Measurements from ENCODE around the gene DENND5A. TPM values are rescaled to one million over a fixed set of nuclear protein-coding genes. Genes with fewer than 3 reads are reported as not detected.

Gene DENND5A
- total and polyA plus RNA-seq, 9 of the 15 experiments (the other 6 are each of a cell fraction or from before 2014, with no cell fraction given): 11.7 to 130 (median 46.3) TPM

GRCh38 chr11:9253086-9253485, 12.1 kb downstream of the DENND5A start:
- Histone ChIP-seq H3K36me3 (ENCODE audit: control insufficient read depth, insufficient read depth, low read length) (peaks cover 14% of the 10 kb centered on the region; the same call in 2 of the 3 replicates), H3K4me1 (replicated peaks in 1 of 2; ENCODE audit: control insufficient read depth in 2 of 2, insufficient read depth in 2 of 2, low read length in 2 of 2) (peaks cover 0 to 3% of the 10 kb centered on the region in 2 experiments; a peak in 3 of 5 replicates), H2AFZ (ENCODE audit: low read depth, low read length) (no peak overlapping the region), H3K4me3 (no peak overlapping the region), H4K20me1 (replicated peaks; ENCODE audit: control insufficient read depth, insufficient read depth, low read length) (no peaks in the 10 kb centered on the region), H3K9me1 (ENCODE audit: control insufficient read depth, insufficient read depth, low read length) (no peaks in the 10 kb centered on the region), H3K9ac (ENCODE audit: insufficient read depth in 1 of 2, low read depth in 2 of 2, low read length in 2 of 2) (no peak overlapping the region), H3K79me2 (ENCODE audit: control insufficient read depth, insufficient read depth, low read length) (peaks cover 68% of the 10 kb centered on the region), H3K27me3 (ENCODE audit: control insufficient read depth in 2 of 2, insufficient read depth in 2 of 2, low read length in 2 of 2) (no peaks in the 10 kb centered on the region), H3K4me2 (ENCODE audit: insufficient read depth, low read length) (no peak overlapping the region), H3K27ac (ENCODE audit: extremely low read depth, low read depth, low read length) (no peak overlapping the region), H3K9me3 (replicated peaks; ENCODE audit: control insufficient read depth, insufficient read depth, low read depth, low read length) (no peaks in the 10 kb centered on the region)
- ChIA-PET POLR2A (interaction anchor here (0.5 to 4.1 kb wide), 5 partner anchors 9 to 131 kb away, joined by 3 to 25 read pairs (median 7); partner anchors contain the start of genes DENND5A and IPO7), CTCF (ENCODE audit: low intra/inter-chr PET ratio) (no interaction called here)
- ATAC-seq (no peak), FAIRE-seq (no peak), DNase-seq (ENCODE audit: extremely low read depth in 1 of 4, low spot score in 3 of 4) (no peak)
- WGBS (ENCODE audit: insufficient coverage, low coverage, missing lambda C conversion rate): 66% methylated on average over 3 of the region's 3 CpGs
- no TSS peak for BruUV-seq (replicated peaks)
- intact Hi-C loops (cut with micrococcal nuclease): no loop called here
- in situ Hi-C loops (cut with MboI): no loop called here
- no peak for TF ChIP-seq CSDE1 (IDR thresholded peaks at IDR 0.05)
- no peak for TF ChIP-seq SIRT6 (IDR thresholded peaks at IDR 0.05; ENCODE audit: low read depth, low read length)
- TF ChIP-seq SRF (CRISPR knock-in tag; IDR thresholded peaks at IDR 0.05): no peak
- TF ChIP-seq BRD9 (IDR thresholded peaks at IDR 0.05; ENCODE audit: low read depth, partially characterized antibody): no peak
- TF ChIP-seq ZNF445 (CRISPR knock-in tag; IDR thresholded peaks at IDR 0.05; ENCODE audit: low read depth): no peak

GRCh38 chr11:9251311-9251710, 13.8 kb downstream of the DENND5A start:
- no peak overlapping the region for H2AFZ ChIP-seq (ENCODE audit: low read depth, low read length)
- H3K9ac ChIP-seq (ENCODE audit: insufficient read depth in 1 of 2, low read depth in 2 of 2, low read length in 2 of 2): no peak overlapping the region
- H3K79me2 ChIP-seq (ENCODE audit: control insufficient read depth, insufficient read depth, low read length): peaks cover 68% of the 10 kb centered on the region
- DNase-seq (ENCODE audit: extremely low read depth in 1 of 4, low spot score in 3 of 4): no peak
- H4K20me1 ChIP-seq (replicated peaks; ENCODE audit: control insufficient read depth, insufficient read depth, low read length): no peaks in the 10 kb centered on the region
- peaks cover 14% of the 10 kb centered on the region; the same call in 2 of the 3 replicates for H3K36me3 ChIP-seq (ENCODE audit: control insufficient read depth, insufficient read depth, low read length)
- 83% methylated on average over 3 of the region's 3 CpGs for WGBS (ENCODE audit: insufficient coverage, low coverage, missing lambda C conversion rate)
- H3K27ac ChIP-seq (ENCODE audit: extremely low read depth, low read depth, low read length): no peak overlapping the region; the same call in 2 of the 3 replicates
- no peak for FAIRE-seq
- no TSS peak for BruUV-seq (replicated peaks)
- no peak for TF ChIP-seq DNMT1 (IDR thresholded peaks at IDR 0.05)
- no peak for TF ChIP-seq BHLHE40 (IDR thresholded peaks at IDR 0.05; ENCODE audit: low read length)
- no peak for TF ChIP-seq ZNF24 (IDR thresholded peaks at IDR 0.05)
- in situ Hi-C loops (cut with MboI): no loop called here
- CTCF ChIA-PET (ENCODE audit: low intra/inter-chr PET ratio): no interaction called here
- peaks cover 3 to 5% of the 10 kb centered on the region in 2 experiments; a peak in 4 of 5 replicates for H3K4me1 ChIP-seq (replicated peaks in 1 of 2; ENCODE audit: control insufficient read depth in 2 of 2, insufficient read depth in 2 of 2, low read length in 2 of 2)
- H3K27me3 ChIP-seq (ENCODE audit: control insufficient read depth in 2 of 2, insufficient read depth in 2 of 2, low read length in 2 of 2): no peaks in the 10 kb centered on the region
- no peak for ATAC-seq
- H3K9me1 ChIP-seq (ENCODE audit: control insufficient read depth, insufficient read depth, low read length): no peaks in the 10 kb centered on the region
- POLR2A ChIA-PET: interaction anchor here (0.6 to 2.4 kb wide), 5 partner anchors 9 to 137 kb away, joined by 3 to 25 read pairs (median 4); partner anchors contain the start of gene DENND5A
- no peak overlapping the region for H3K4me2 ChIP-seq (ENCODE audit: insufficient read depth, low read length)
- intact Hi-C loops (cut with micrococcal nuclease): no loop called here
- no peak overlapping the region for H3K4me3 ChIP-seq
- no peaks in the 10 kb centered on the region for H3K9me3 ChIP-seq (replicated peaks; ENCODE audit: control insufficient read depth, insufficient read depth, low read depth, low read length)
